K562 (cell line): ENCODE data around the gene NEURL4. TPM values are rescaled to one million over a fixed set of nuclear protein-coding genes. Genes with fewer than 3 reads are reported as not detected.
"Not testable (repeated sequence)": the region's sequence is repeated elsewhere in the genome, so short reads cannot be mapped to it uniquely, and the experiment has no call there.

Experiments
- ATAC-seq: fragments of 200-7000 bp; cut with Tn5 transposase; 3 replicates; pipeline ENCODE4 v1.9.1; 2020; ENCODE audit warnings: moderate library complexity
- BruUV-seq: library from RNA; stranded (reverse); fragments of 400-500 nt; replicated peaks from 2 replicates; lab custom pipeline; 2021; lab: Mats Ljungman, UMichigan
- CTCF ChIA-PET: fragments of 300-600 bp; formaldehyde crosslinking; extraction: SDS; loops from one replicate; lab custom pipeline; 2021; ENCODE audit warnings: low intra/inter-chr PET ratio; lab: Yijun Ruan, JAX
- POLR2A ChIA-PET: fragments of 300-600, 350-650 bp; sonication (Branson Sonifier 250); formaldehyde crosslinking; extraction: SDS; loops from one replicate; lab custom pipeline; 2021; ENCODE audit warnings: antibody characterized with exemption, inconsistent platforms; lab: Yijun Ruan, JAX
- DNase-seq, 4 experiments: peaks; one replicate each; pipeline versions ENCODE4 v3.0.0 to v3.0.0-alpha.2; 2011 to 2018; ENCODE audit warnings: low spot score in 3 of 4, mixed read lengths in 3 of 4; ENCODE audit errors: extremely low read depth in 1 of 4
- FAIRE-seq: peaks from 2 replicates; lab custom pipeline; 2011; peaks lifted over from hg19 to GRCh38; lab: Jason Lieb, UNC
- H2AFZ ChIP-seq: 2 replicates; pipeline ENCODE4 v1.6.0; 2011; ENCODE audit warnings: low read depth, low read length, control low read depth, inconsistent platforms
- H3K27ac ChIP-seq: fragments of 200-600 bp; 3 replicates; pipeline ENCODE4 v1.8.0; 2011; ENCODE audit warnings: low read depth, mild to moderate bottlenecking, control low read depth, inconsistent platforms, low read length, moderate library complexity, mixed read lengths; ENCODE audit errors: extremely low read depth
- H3K27me3 ChIP-seq, 2 experiments: fragments of 300-600 bp in 1 of 2; 2 replicates in 1 of 2; 3 replicates in 1 of 2; pipeline versions ENCODE4 v1.6.0 to v1.8.0; 2011; ENCODE audit warnings: inconsistent platforms in 2 of 2, low read length in 2 of 2, mild to moderate bottlenecking in 1 of 2, mixed read lengths in 1 of 2, moderate library complexity in 1 of 2; ENCODE audit not compliant: control insufficient read depth in 2 of 2, insufficient read depth in 2 of 2
- H3K36me3 ChIP-seq: fragments of 300-600 bp; 3 replicates; pipeline ENCODE4 v1.8.0; 2011; ENCODE audit warnings: mild to moderate bottlenecking, low read length, inconsistent platforms; ENCODE audit not compliant: control insufficient read depth, insufficient read depth
- H3K4me1 ChIP-seq, 2 experiments: fragments of 200-600 bp in 1 of 2; replicated peaks in 1 of 2; 2 replicates in 1 of 2; 3 replicates in 1 of 2; pipeline versions ENCODE4 v1.5.1 to v1.8.0; 2011; ENCODE audit warnings: inconsistent platforms in 2 of 2, low read length in 2 of 2, mild to moderate bottlenecking in 1 of 2, mixed read lengths in 1 of 2, moderate library complexity in 1 of 2; ENCODE audit not compliant: control insufficient read depth in 2 of 2, insufficient read depth in 2 of 2
- H3K4me2 ChIP-seq: 2 replicates; pipeline ENCODE4 v1.6.1; 2011; ENCODE audit warnings: low read length, control low read depth, inconsistent platforms, mixed read lengths; ENCODE audit not compliant: insufficient read depth
- H3K4me3 ChIP-seq: fragments of 200-600 bp; sonication (generic), shearing (Covaris generic); 2 replicates; pipeline ENCODE4 v1.5.1; 2016; ENCODE audit warnings: control low read depth, inconsistent platforms
- H3K79me2 ChIP-seq: fragments of 200-600 bp; 3 replicates; pipeline ENCODE4 v1.8.0; 2011; ENCODE audit warnings: low read length, inconsistent platforms; ENCODE audit not compliant: control insufficient read depth, insufficient read depth
- H3K9ac ChIP-seq, 2 experiments: 2 replicates each; pipeline versions ENCODE4 v1.6.0 to v1.6.1; 2011; ENCODE audit warnings: low read depth in 2 of 2, low read length in 2 of 2, control low read depth in 1 of 2, inconsistent platforms in 1 of 2, mild to moderate bottlenecking in 1 of 2, mixed read lengths in 1 of 2; ENCODE audit not compliant: insufficient read depth in 1 of 2
- H3K9me1 ChIP-seq: one replicate; pipeline ENCODE4 v1.6.0; 2011; ENCODE audit warnings: inconsistent platforms, mild to moderate bottlenecking, low read length, moderate library complexity; ENCODE audit not compliant: control insufficient read depth, insufficient read depth
- H3K9me3 ChIP-seq: replicated peaks from 2 replicates; pipeline ENCODE4 v1.5.1; 2011; ENCODE audit warnings: low read depth, low read length, inconsistent platforms; ENCODE audit not compliant: control insufficient read depth, insufficient read depth
- H4K20me1 ChIP-seq: replicated peaks from 2 replicates; pipeline ENCODE4 v1.6.1; 2011; ENCODE audit warnings: low read length, inconsistent platforms, mixed read lengths; ENCODE audit not compliant: control insufficient read depth, insufficient read depth
- ELF4 ChIP-seq: fragments of 450-650 bp; formaldehyde crosslinking; IDR thresholded peaks from 2 replicates; pipeline ENCODE4 v1.4.0; 2022; ENCODE audit warnings: missing genetic modification characterization
- EP300 ChIP-seq: IDR thresholded peaks from 2 replicates; pipeline ENCODE4 v1.6.1; 2012; ENCODE audit warnings: low read length, improper control_type of control experiment
- GTF2B ChIP-seq: IDR thresholded peaks from 2 replicates; pipeline ENCODE4 v1.6.1; 2011; ENCODE audit not compliant: insufficient read length; ENCODE audit errors: extremely low read depth
- ID3 ChIP-seq, 2 experiments: fragments of 250-450 bp in 1 of 2; fragments of 450-650 bp in 1 of 2; sonication (Bioruptor Pico) in 1 of 2; IDR thresholded peaks; 2 replicates each; pipeline versions ENCODE4 v1.6.1 to v1.8.0; 2016 to 2021; ENCODE audit warnings: mild to moderate bottlenecking in 2 of 2, moderate library complexity in 2 of 2, missing compliant biosample characterization in 1 of 2, missing genetic modification characterization in 1 of 2
- ZNF316 ChIP-seq: fragments of 450-650 bp; IDR thresholded peaks from 2 replicates; pipeline ENCODE4 v1.6.1; 2016
- ZNF398 ChIP-seq: fragments of 250-450 bp; sonication (Bioruptor Pico); IDR thresholded peaks from 2 replicates; pipeline ENCODE4 v1.8.0; 2021; ENCODE audit warnings: moderate library complexity, mild to moderate bottlenecking, inconsistent platforms
- WGBS: fragments of 100-300 bp; shearing (Covaris generic); methylation state at CpG from one replicate; pipeline ENCODE4 v1.1.6; 2016; ENCODE audit warnings: low coverage, mixed read lengths; ENCODE audit not compliant: insufficient coverage; ENCODE audit errors: missing lambda C conversion rate; 5-methylcytosine and 5-hydroxymethylcytosine counted together
- in situ Hi-C: fragments of 300-500 bp; cut with MboI; formaldehyde crosslinking; loops from 4 replicates; pipeline ENCODE4 v1.15.0; 2018; ENCODE audit warnings: inconsistent platforms, mixed read lengths
- intact Hi-C: fragments of 100-400 bp; cut with micrococcal nuclease; formaldehyde crosslinking; loops from 2 replicates; pipeline ENCODE4 v1.14.2; 2022
- polyA plus RNA-seq, 8 experiments: library from polyadenylated mRNA; depleted of rRNA in 4 of 8; stranded (reverse) in 5 of 8; unstranded in 3 of 8; fragments of >200 nt; fragmentation: Nextera tagmentation in 2 of 8; fragmentation: Illumina TruSeq in 1 of 8; extraction: Ambion mirVana in 2 of 8; extraction: Trizol in 1 of 8; gene quantifications; 2 replicates each; pipeline versions ENCODE4 v1.2.1 to v1.2.3, GENCODE V29; 2011 to 2014; ENCODE audit warnings: inconsistent platforms in 1 of 8, missing spikeins in 1 of 8
- total RNA-seq, 7 experiments: library from RNA; depleted of rRNA in 6 of 7; stranded (reverse); fragments of >200 nt in 6 of 7; fragmentation: Illumina TruSeq in 2 of 7; extraction: Trizol in 2 of 7; gene quantifications; 2 replicates each; pipeline versions ENCODE4 v1.2.1 to v1.2.3, GENCODE V29; 2011 to 2021; ENCODE audit warnings: low replicate concordance in 1 of 7

NEURL4 gene
- total and polyA plus RNA-seq, 9 of the 15 experiments (the other 6 are each of a cell fraction or from before 2014, with no cell fraction given) = 0.08 to 37.4 (median 11.5) TPM

GRCh38 chr17:7340179-7340578 lies 11.0 kb upstream of the NEURL4 start:
- H2AFZ ChIP-seq = no peak overlapping the region
- no peaks in the 10 kb centered on the region for H3K9me1 ChIP-seq
- FAIRE-seq = no peak
- BruUV-seq = no TSS peak
- no peak for ATAC-seq
- H3K79me2 ChIP-seq = no peaks in the 10 kb centered on the region
- peaks cover 0 to 22% of the 10 kb centered on the region in 2 experiments; a peak in 2 of 5 replicates for H3K4me1 ChIP-seq
- H4K20me1 ChIP-seq = no peaks in the 10 kb centered on the region
- POLR2A ChIA-PET = no interaction called here
- no peak overlapping the region for H3K4me3 ChIP-seq
- no peaks in the 10 kb centered on the region for H3K36me3 ChIP-seq
- TF ChIP-seq ID3 (CRISPR knock-in tag; IDR thresholded peaks at IDR 0.05) = no peak
- TF ChIP-seq ID3 (tag; IDR thresholded peaks at IDR 0.05) = no peak
- no peak for TF ChIP-seq GTF2B
- no peak for TF ChIP-seq ZNF398 (CRISPR knock-in tag)
- TF ChIP-seq ELF4 = no peak
- TF ChIP-seq EP300 = no peak
- TF ChIP-seq ZNF316 = peak; percentile 9; the same call in 1 of the 2 replicates
- intact Hi-C loops (no loop called here), in situ Hi-C loops (loop anchor here (5.0 kb wide), 1 partner anchor 58 kb away; the partner anchor contains the start of gene SLC2A4)
- no peak overlapping the region for H3K4me2 ChIP-seq
- CTCF ChIA-PET = no interaction called here
- no peak overlapping the region for H3K9ac ChIP-seq
- 42% methylated on average over 2 of the region's 2 CpGs for WGBS
- no peak for DNase-seq
- no peaks in the 10 kb centered on the region for H3K27me3 ChIP-seq
- no peaks in the 10 kb centered on the region for H3K9me3 ChIP-seq
- H3K27ac ChIP-seq = no peak overlapping the region

- ATAC-seq, H3K27ac ChIP-seq, intact Hi-C loops, H3K4me3 ChIP-seq, H3K27me3 ChIP-seq, H2AFZ ChIP-seq, BruUV-seq, H3K79me2 ChIP-seq, H3K4me2 ChIP-seq, DNase-seq, H3K36me3 ChIP-seq, CTCF ChIA-PET, H3K9me3 ChIP-seq, H3K9ac ChIP-seq, FAIRE-seq, H3K9me1 ChIP-seq, H4K20me1 ChIP-seq: not testable (repeated sequence)
- POLR2A ChIA-PET = interaction anchor here (0.7 to 2.8 kb wide), 4 partner anchors 12 to 237 kb away, joined by 3 to 15 read pairs (median 4); no protein-coding TSS in a partner anchor
- WGBS = 69% methylated on average over 6 of the region's 7 CpGs
- in situ Hi-C loops = loop anchor here (10.0 kb wide), 1 partner anchor 293 kb away; the partner anchor contains the start of gene SLC16A11
- peaks cover 4 to 20% of the 10 kb centered on the region in 2 experiments; a peak in 3 of 5 replicates for H3K4me1 ChIP-seq
Observed at GRCh38 chr17:7337600-7337999, 8.5 kb upstream of the NEURL4 start.
